Progenitor cell of endocrine pancreas (in vitro differentiated cells): ENCODE data around the gene TMEM181. TPM values are rescaled to one million over a fixed set of nuclear protein-coding genes. Genes with fewer than 3 reads are reported as not detected.

ENCODE experiments used
- DNase-seq: peaks from one replicate; pipeline ENCODE4 v3.0.0; 2021; ENCODE audit warnings: low spot score; ENCODE audit not compliant: unreplicated experiment
- H3K27ac Mint-ChIP-seq: 2 replicates; pipeline ENCODE4 v1.8.0; 2021; ENCODE audit warnings: mild to moderate bottlenecking, moderate library complexity, mixed read lengths
- H3K27me3 Mint-ChIP-seq: 2 replicates; pipeline ENCODE4 v1.8.0; 2021; ENCODE audit warnings: mixed read lengths
- H3K36me3 Mint-ChIP-seq: 2 replicates; pipeline ENCODE4 v1.8.0; 2022; ENCODE audit warnings: mixed read lengths; ENCODE audit not compliant: insufficient read depth
- H3K4me1 Mint-ChIP-seq: 2 replicates; pipeline ENCODE4 v1.8.0; 2021; ENCODE audit warnings: low read depth, mixed read lengths
- H3K4me3 Mint-ChIP-seq: 2 replicates; pipeline ENCODE4 v1.8.0; 2021; ENCODE audit warnings: low read depth, mild to moderate bottlenecking, moderate library complexity, mixed read lengths
- H3K9me3 Mint-ChIP-seq: 2 replicates; pipeline ENCODE4 v1.8.0; 2021; ENCODE audit warnings: low read depth, mixed read lengths
- total RNA-seq: library from RNA; stranded (reverse); gene quantifications from 2 replicates; pipeline ENCODE4 v1.2.1, GENCODE V29; 2021
- TF ChIP-seq, protein P1 (sequence below): fragments of 200-600 bp; sonication (generic); IDR thresholded peaks from one replicate; pipeline ENCODE4 v1.5.0; 2021; ENCODE audit warnings: antibody characterized with exemption, mild to moderate bottlenecking; ENCODE audit not compliant: unreplicated experiment

Gene TMEM181
- total RNA-seq, 1 donor from 2014 or later: 33.9 TPM

GRCh38 chr6:158584236-158584651, 24.4 kb downstream of the TMEM181 start:
- TF ChIP-seq, protein P1, sequence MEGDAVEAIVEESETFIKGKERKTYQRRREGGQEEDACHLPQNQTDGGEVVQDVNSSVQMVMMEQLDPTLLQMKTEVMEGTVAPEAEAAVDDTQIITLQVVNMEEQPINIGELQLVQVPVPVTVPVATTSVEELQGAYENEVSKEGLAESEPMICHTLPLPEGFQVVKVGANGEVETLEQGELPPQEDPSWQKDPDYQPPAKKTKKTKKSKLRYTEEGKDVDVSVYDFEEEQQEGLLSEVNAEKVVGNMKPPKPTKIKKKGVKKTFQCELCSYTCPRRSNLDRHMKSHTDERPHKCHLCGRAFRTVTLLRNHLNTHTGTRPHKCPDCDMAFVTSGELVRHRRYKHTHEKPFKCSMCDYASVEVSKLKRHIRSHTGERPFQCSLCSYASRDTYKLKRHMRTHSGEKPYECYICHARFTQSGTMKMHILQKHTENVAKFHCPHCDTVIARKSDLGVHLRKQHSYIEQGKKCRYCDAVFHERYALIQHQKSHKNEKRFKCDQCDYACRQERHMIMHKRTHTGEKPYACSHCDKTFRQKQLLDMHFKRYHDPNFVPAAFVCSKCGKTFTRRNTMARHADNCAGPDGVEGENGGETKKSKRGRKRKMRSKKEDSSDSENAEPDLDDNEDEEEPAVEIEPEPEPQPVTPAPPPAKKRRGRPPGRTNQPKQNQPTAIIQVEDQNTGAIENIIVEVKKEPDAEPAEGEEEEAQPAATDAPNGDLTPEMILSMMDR: no peak
- H3K36me3 Mint-ChIP-seq: peaks cover 35% of the 10 kb centered on the region
- H3K27me3 Mint-ChIP-seq: no peaks in the 10 kb centered on the region
- H3K27ac Mint-ChIP-seq: peak overlapping the region; percentile 87
- DNase-seq: no peak
- no peak overlapping the region for H3K4me3 Mint-ChIP-seq
- H3K4me1 Mint-ChIP-seq: no peaks in the 10 kb centered on the region
- H3K9me3 Mint-ChIP-seq: no peaks in the 10 kb centered on the region

DNA sequence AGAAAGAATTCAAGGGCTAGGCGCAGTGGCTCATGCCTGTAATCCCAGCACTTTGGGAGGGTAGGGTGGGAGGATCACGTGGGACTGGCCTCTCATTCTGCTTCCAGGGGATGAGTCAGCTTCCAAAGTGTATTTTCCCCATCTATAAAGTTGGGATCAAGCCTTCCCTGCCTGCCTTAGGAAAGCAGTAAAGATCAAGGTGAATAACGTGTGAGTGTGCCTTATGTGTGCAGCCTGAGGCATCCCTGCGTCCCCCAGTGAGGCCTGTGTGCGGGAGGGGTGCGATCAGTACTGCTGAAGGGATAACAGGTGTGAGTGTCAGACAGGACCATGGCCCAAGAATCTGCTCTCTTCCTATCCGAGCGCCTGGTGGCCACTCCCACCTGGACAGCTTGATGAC, 26.8 kb downstream of the TMEM181 start:
- Mint-ChIP-seq H3K36me3 (peaks cover 43% of the 10 kb centered on the region), H3K9me3 (no peaks in the 10 kb centered on the region), H3K4me3 (no peak overlapping the region)

GRCh38 chr6:158589366-158589765, 29.5 kb downstream of the TMEM181 start:
- no peak for DNase-seq
- Mint-ChIP-seq H3K36me3 (peaks cover 36% of the 10 kb centered on the region), H3K27ac (no peak overlapping the region), H3K27me3 (no peaks in the 10 kb centered on the region), H3K4me3 (no peak overlapping the region), H3K4me1 (no peaks in the 10 kb centered on the region), H3K9me3 (no peaks in the 10 kb centered on the region)
- TF ChIP-seq, protein P1: no peak

More for the DNA sequence above, 26.8 kb downstream of the TMEM181 start:
- no peak for DNase-seq
- no peaks in the 10 kb centered on the region for H3K27me3 Mint-ChIP-seq
- no peak overlapping the region for H3K27ac Mint-ChIP-seq
- TF ChIP-seq, protein P1: no peak
- no peaks in the 10 kb centered on the region for H3K4me1 Mint-ChIP-seq

DNA sequence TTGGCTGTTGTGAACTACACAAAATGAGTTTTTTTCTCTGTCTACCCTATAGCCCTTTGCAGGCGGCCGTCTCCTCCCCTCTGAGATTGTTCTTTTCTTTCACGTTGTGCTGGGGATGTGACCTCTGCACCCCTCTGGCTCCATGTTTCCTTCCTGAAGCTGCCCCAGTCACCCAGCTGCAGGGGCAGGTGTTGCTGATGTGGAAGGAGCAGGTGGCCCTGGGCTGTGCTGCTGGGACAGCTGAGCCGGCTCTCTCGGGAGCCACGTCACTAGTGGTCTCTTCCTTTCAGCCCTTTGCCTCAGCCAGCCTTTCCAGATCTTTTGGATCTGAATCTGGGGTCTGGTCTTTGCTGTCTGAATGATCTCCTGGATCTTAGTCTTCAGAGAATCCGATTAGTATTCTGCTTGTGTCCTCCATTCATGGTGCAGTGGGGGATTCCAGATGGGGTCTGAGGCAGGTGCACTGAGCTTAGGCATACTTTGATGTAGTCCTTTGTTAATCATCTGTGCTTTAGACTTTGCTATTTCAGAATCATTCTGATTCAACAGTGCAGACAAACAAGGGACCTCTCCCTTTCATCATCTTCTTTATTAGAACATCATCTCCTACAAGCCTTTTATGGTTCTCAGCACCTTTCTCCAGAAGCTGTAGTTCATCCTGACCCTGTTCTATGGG, 31.4 kb downstream of the TMEM181 start:
- TF ChIP-seq, protein P1: no peak
- H3K36me3 Mint-ChIP-seq: peaks cover 38% of the 10 kb centered on the region
- H3K4me1 Mint-ChIP-seq: no peaks in the 10 kb centered on the region
- H3K4me3 Mint-ChIP-seq: no peak overlapping the region
- no peaks in the 10 kb centered on the region for H3K9me3 Mint-ChIP-seq
- H3K27ac Mint-ChIP-seq: no peak overlapping the region
- H3K27me3 Mint-ChIP-seq: no peaks in the 10 kb centered on the region
- DNase-seq: no peak

DNA sequence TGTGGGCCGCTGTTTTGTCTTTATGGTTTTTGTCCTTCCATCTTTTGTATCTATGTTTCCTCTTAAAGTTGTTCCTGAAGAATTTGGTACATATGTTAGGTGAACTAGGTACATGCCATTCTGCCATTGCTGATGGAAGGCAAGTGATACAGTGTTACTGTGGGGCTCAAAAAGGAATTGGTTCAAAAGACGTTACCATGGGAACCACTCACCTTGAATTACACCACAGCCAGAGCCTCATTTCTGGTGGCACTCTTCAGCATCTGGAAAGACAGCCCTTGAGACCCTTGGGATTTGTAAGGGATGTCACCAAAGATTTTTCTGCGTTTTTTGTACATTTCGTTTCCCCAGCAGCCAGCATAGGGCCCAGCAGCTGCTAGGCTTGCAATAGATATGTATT, 31.9 kb downstream of the TMEM181 start:
- no peaks in the 10 kb centered on the region for H3K27me3 Mint-ChIP-seq
- H3K36me3 Mint-ChIP-seq: peaks cover 41% of the 10 kb centered on the region
- no peak for DNase-seq

More for the DNA sequence above, 31.9 kb downstream of the TMEM181 start:
- Mint-ChIP-seq H3K9me3 (no peaks in the 10 kb centered on the region), H3K4me1 (no peaks in the 10 kb centered on the region), H3K27ac (no peak overlapping the region), H3K4me3 (no peak overlapping the region)
- TF ChIP-seq, protein P1: no peak
